Calu3 (cell line): ENCODE results near the gene ARHGEF16. TPM values are rescaled to one million over a fixed set of nuclear protein-coding genes. Genes with fewer than 3 reads are reported as not detected.

ENCODE experiments used
- BruUV-seq: library from RNA; stranded (reverse); fragments of 400-500 nt; replicated peaks from 2 replicates; lab custom pipeline; 2021; lab: Mats Ljungman, UMichigan
- CTCF ChIA-PET: fragments of 300-600 bp; sonication (Branson Sonifier 250); formaldehyde crosslinking; loops from one replicate; lab custom pipeline; 2022; ENCODE audit warnings: antibody characterized with exemption; lab: Charles Lee
- DNase-seq: peaks from one replicate; pipeline ENCODE4 v3.0.0; 2022
- H3K27ac Mint-ChIP-seq: one replicate; pipeline ENCODE4 v1.8.0; 2022; ENCODE audit warnings: mixed read lengths; ENCODE audit not compliant: unreplicated experiment
- H3K27me3 Mint-ChIP-seq: one replicate; pipeline ENCODE4 v1.8.0; 2022; ENCODE audit warnings: mixed read lengths; ENCODE audit not compliant: unreplicated experiment
- H3K36me3 Mint-ChIP-seq: one replicate; pipeline ENCODE4 v1.8.0; 2022; ENCODE audit warnings: mild to moderate bottlenecking, moderate library complexity, mixed read lengths; ENCODE audit not compliant: insufficient read depth, unreplicated experiment
- H3K4me1 Mint-ChIP-seq: one replicate; pipeline ENCODE4 v1.8.0; 2022; ENCODE audit warnings: mild to moderate bottlenecking, low read depth, mixed read lengths; ENCODE audit not compliant: unreplicated experiment
- H3K4me3 Mint-ChIP-seq: one replicate; pipeline ENCODE4 v1.8.0; 2022; ENCODE audit warnings: mild to moderate bottlenecking, low read depth, moderate library complexity, mixed read lengths; ENCODE audit not compliant: unreplicated experiment
- H3K9me3 Mint-ChIP-seq: one replicate; pipeline ENCODE4 v1.8.0; 2022; ENCODE audit warnings: low read depth, mixed read lengths; ENCODE audit not compliant: unreplicated experiment
- intact Hi-C: fragments of 100-400 bp; cut with micrococcal nuclease; formaldehyde crosslinking; loops from one replicate; pipeline ENCODE4 v1.10.0; 2022; ENCODE audit not compliant: unreplicated experiment
- total RNA-seq: library from RNA; stranded (reverse); gene quantifications from 2 replicates; pipeline ENCODE4 v1.2.3, GENCODE V29; 2022
- TF ChIP-seq, protein P1 (sequence below): fragments of 200-600 bp; IDR thresholded peaks from one replicate; pipeline ENCODE4 v1.8.0; 2022; ENCODE audit warnings: antibody characterized with exemption; ENCODE audit not compliant: unreplicated experiment

Gene ARHGEF16
- total RNA-seq, 1 experiment from 2014 or later, result 24.2 TPM

DNA sequence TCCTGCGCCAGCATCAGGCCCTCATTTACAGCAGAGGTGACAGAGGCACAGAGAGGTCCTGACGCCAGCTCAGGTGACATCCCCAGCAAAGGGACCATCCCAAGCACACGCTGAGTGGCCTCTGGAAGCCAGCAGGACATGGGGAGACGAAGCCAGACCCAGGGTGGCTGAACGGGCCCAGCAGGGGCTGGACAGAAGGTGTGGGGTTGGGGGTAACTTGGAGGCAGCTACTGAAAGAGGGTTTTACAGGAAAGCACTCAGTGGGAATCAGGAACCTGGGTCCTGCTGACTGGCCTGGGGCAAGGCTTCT, 1.6 kb upstream of the ARHGEF16 start:
- H3K27ac Mint-ChIP-seq, result no peak overlapping the region
- TF ChIP-seq, protein P1, sequence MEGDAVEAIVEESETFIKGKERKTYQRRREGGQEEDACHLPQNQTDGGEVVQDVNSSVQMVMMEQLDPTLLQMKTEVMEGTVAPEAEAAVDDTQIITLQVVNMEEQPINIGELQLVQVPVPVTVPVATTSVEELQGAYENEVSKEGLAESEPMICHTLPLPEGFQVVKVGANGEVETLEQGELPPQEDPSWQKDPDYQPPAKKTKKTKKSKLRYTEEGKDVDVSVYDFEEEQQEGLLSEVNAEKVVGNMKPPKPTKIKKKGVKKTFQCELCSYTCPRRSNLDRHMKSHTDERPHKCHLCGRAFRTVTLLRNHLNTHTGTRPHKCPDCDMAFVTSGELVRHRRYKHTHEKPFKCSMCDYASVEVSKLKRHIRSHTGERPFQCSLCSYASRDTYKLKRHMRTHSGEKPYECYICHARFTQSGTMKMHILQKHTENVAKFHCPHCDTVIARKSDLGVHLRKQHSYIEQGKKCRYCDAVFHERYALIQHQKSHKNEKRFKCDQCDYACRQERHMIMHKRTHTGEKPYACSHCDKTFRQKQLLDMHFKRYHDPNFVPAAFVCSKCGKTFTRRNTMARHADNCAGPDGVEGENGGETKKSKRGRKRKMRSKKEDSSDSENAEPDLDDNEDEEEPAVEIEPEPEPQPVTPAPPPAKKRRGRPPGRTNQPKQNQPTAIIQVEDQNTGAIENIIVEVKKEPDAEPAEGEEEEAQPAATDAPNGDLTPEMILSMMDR, result no peak
- peaks cover 23% of the 10 kb centered on the region for H3K36me3 Mint-ChIP-seq
- no peaks in the 10 kb centered on the region for H3K9me3 Mint-ChIP-seq
- DNase-seq, result no peak
- H3K4me1 Mint-ChIP-seq, result peaks cover 8% of the 10 kb centered on the region
- H3K4me3 Mint-ChIP-seq, result no peak overlapping the region
- intact Hi-C loops, result loop anchor here (1.0 to 2.0 kb wide), 2 partner anchors 32 to 166 kb away; no protein-coding TSS in a partner anchor
- peaks cover 18% of the 10 kb centered on the region for H3K27me3 Mint-ChIP-seq
- CTCF ChIA-PET, result interaction anchor here (0.7 to 3.2 kb wide), 16 partner anchors 8 to 272 kb away, joined by 3 to 41 read pairs (median 4); no protein-coding TSS in a partner anchor
- BruUV-seq, result no TSS peak

GRCh38 chr1:3453203-3453761, 1.2 kb upstream of the ARHGEF16 start:
- BruUV-seq, result no TSS peak
- Mint-ChIP-seq H3K27me3 (peaks cover 18% of the 10 kb centered on the region), H3K27ac (no peak overlapping the region), H3K9me3 (no peaks in the 10 kb centered on the region), H3K36me3 (peaks cover 23% of the 10 kb centered on the region), H3K4me3 (peak overlapping the region; percentile 72), H3K4me1 (peaks cover 11% of the 10 kb centered on the region)
- CTCF ChIA-PET, result interaction anchor here (0.6 to 3.2 kb wide), 18 partner anchors 8 to 271 kb away, joined by 3 to 41 read pairs (median 4); no protein-coding TSS in a partner anchor
- TF ChIP-seq, protein P1, result peak; percentile 84
- intact Hi-C loops, result loop anchor here (1.0 to 2.0 kb wide), 2 partner anchors 32 to 166 kb away; no protein-coding TSS in a partner anchor
- peak; percentile 86 for DNase-seq

GRCh38 chr1:3454811-3455618, 550 bp downstream of the ARHGEF16 start:
- Mint-ChIP-seq H3K27ac (peak overlapping the region; percentile 47), H3K4me1 (peaks cover 29% of the 10 kb centered on the region), H3K9me3 (no peaks in the 10 kb centered on the region), H3K27me3 (peaks cover 9% of the 10 kb centered on the region), H3K4me3 (peak overlapping the region; percentile 72), H3K36me3 (peaks cover 26% of the 10 kb centered on the region)
- DNase-seq, result peak; percentile 66
- CTCF ChIA-PET, result interaction anchor here (3.2 kb wide), 1 partner anchor 164 kb away, joined by 41 read pairs; no protein-coding TSS in a partner anchor
- intact Hi-C loops, result no loop called here
- TF ChIP-seq, protein P1, result no peak
- TSS peak; percentile 47 for BruUV-seq

- peaks cover 35% of the 10 kb centered on the region for H3K36me3 Mint-ChIP-seq
- TF ChIP-seq, protein P1, result no peak
- DNase-seq, result no peak
- peaks cover under 1% of the 10 kb centered on the region for H3K27me3 Mint-ChIP-seq
- CTCF ChIA-PET, result no interaction called here
- intact Hi-C loops, result no loop called here
- H3K4me1 Mint-ChIP-seq, result peaks cover 37% of the 10 kb centered on the region
- H3K9me3 Mint-ChIP-seq, result no peaks in the 10 kb centered on the region
- no TSS peak for BruUV-seq
- peak overlapping the region; percentile 72 for H3K4me3 Mint-ChIP-seq
- peak overlapping the region; percentile 47 for H3K27ac Mint-ChIP-seq
Measured at GRCh38 chr1:3455670-3456448, 1.4 kb downstream of the ARHGEF16 start.
